ENCODE results near the gene TACC2. TPM values are rescaled to one million over a fixed set of nuclear protein-coding genes. Genes with fewer than 3 reads are reported as not detected.

TACC2 gene
- total RNA-seq, 1 donor from 2014 or later = not detected

DNA sequence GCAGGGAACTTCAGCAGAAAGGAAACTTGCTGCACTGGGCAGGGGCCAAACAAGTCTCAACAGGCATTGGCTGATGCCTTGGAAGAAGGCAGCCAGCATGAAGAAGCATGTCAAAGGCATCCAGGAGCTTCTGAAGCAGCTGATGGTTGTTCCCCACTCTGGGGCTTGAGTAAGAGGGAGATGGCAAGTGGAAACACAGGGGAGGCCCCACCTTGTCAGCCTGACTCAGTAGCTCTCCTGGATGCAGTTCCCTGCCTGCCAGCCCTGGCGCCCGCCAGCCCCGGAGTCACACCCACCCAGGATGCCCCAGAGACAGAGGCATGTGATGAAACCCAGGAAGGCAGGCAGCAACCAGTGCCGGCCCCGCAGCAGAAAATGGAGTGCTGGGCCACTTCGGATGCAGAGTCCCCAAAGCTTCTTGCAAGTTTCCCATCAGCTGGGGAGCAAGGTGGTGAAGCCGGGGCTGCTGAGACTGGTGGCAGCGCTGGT, 96.5 kb downstream of the TACC2 start:
- Mint-ChIP-seq H3K27me3 (no peaks in the 10 kb centered on the region), H3K4me3 (no peak overlapping the region), H3K9me3 (no peaks in the 10 kb centered on the region), H3K4me1 (no peaks in the 10 kb centered on the region), H3K27ac (no peak overlapping the region), H3K36me3 (ENCODE audit: low read depth) (no peaks in the 10 kb centered on the region)
- ATAC-seq (ENCODE audit: low read depth) = no peak
- ChIA-PET POLR2A (no interaction called here), CTCF (no interaction called here)
- no peak for DNase-seq
- intact Hi-C loops (cut with micrococcal nuclease) = no loop called here
- TF ChIP-seq, protein P1, sequence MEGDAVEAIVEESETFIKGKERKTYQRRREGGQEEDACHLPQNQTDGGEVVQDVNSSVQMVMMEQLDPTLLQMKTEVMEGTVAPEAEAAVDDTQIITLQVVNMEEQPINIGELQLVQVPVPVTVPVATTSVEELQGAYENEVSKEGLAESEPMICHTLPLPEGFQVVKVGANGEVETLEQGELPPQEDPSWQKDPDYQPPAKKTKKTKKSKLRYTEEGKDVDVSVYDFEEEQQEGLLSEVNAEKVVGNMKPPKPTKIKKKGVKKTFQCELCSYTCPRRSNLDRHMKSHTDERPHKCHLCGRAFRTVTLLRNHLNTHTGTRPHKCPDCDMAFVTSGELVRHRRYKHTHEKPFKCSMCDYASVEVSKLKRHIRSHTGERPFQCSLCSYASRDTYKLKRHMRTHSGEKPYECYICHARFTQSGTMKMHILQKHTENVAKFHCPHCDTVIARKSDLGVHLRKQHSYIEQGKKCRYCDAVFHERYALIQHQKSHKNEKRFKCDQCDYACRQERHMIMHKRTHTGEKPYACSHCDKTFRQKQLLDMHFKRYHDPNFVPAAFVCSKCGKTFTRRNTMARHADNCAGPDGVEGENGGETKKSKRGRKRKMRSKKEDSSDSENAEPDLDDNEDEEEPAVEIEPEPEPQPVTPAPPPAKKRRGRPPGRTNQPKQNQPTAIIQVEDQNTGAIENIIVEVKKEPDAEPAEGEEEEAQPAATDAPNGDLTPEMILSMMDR (IDR thresholded peaks at IDR 0.05) = no peak

DNA sequence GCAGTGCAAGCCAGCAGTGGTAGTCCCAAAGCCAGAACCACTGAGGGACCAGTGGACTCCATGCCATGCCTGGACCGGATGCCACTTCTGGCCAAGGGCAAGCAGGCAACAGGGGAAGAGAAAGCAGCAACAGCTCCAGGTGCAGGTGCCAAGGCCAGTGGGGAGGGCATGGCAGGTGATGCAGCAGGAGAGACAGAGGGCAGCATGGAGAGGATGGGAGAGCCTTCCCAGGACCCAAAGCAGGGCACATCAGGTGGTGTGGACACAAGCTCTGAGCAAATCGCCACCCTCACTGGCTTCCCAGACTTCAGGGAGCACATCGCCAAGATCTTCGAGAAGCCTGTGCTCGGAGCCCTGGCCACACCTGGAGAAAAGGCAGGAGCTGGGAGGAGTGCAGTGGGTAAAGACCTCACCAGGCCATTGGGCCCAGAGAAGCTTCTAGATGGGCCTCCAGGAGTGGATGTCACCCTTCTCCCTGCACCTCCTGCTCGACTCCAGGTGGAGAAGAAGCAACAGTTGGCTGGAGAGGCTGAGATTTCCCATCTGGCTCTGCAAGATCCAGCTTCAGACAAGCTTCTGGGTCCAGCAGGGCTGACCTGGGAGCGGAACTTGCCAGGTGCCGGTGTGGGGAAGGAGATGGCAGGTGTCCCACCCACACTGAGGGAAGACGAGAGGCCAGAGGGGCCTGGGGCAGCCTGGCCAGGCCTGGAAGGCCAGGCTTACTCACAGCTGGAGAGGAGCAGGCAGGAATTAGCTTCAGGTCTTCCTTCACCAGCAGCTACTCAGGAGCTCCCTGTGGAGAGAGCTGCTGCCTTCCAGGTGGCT, 97.7 kb downstream of the TACC2 start:
- ATAC-seq (ENCODE audit: low read depth) (no peak), DNase-seq (no peak)
- no peaks in the 10 kb centered on the region for H3K27me3 Mint-ChIP-seq
- ChIA-PET POLR2A (no interaction called here), CTCF (no interaction called here)
- TF ChIP-seq, protein P1 (IDR thresholded peaks at IDR 0.05) = no peak
- no peak overlapping the region for H3K4me3 Mint-ChIP-seq
- intact Hi-C loops (cut with micrococcal nuclease) = no loop called here
- H3K9me3 Mint-ChIP-seq = no peaks in the 10 kb centered on the region
- no peak overlapping the region for H3K27ac Mint-ChIP-seq
- no peaks in the 10 kb centered on the region for H3K4me1 Mint-ChIP-seq
- no peaks in the 10 kb centered on the region for H3K36me3 Mint-ChIP-seq (ENCODE audit: low read depth)

DNA sequence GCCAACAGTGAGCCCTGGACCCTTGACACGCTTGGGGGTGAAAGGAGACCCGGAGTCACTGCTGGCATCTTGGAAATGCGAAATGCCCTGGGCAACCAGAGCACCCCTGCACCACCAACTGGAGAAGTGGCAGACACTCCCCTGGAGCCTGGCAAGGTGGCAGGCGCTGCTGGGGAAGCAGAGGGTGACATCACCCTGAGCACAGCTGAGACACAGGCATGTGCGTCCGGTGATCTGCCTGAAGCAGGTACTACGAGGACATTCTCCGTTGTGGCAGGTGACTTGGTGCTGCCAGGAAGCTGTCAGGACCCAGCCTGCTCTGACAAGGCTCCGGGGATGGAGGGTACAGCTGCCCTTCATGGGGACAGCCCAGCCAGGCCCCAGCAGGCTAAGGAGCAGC, 98.5 kb downstream of the TACC2 start:
- H3K4me3 Mint-ChIP-seq = no peak overlapping the region
- TF ChIP-seq, protein P1 (IDR thresholded peaks at IDR 0.05) = no peak
- DNase-seq (no peak), ATAC-seq (ENCODE audit: low read depth) (no peak)
- intact Hi-C loops (cut with micrococcal nuclease) = no loop called here
- no peaks in the 10 kb centered on the region for H3K27me3 Mint-ChIP-seq
- H3K36me3 Mint-ChIP-seq (ENCODE audit: low read depth) = no peaks in the 10 kb centered on the region
- H3K27ac Mint-ChIP-seq = no peak overlapping the region
- POLR2A ChIA-PET = no interaction called here
- H3K9me3 Mint-ChIP-seq = no peaks in the 10 kb centered on the region
- no peaks in the 10 kb centered on the region for H3K4me1 Mint-ChIP-seq
- CTCF ChIA-PET = no interaction called here

DNA sequence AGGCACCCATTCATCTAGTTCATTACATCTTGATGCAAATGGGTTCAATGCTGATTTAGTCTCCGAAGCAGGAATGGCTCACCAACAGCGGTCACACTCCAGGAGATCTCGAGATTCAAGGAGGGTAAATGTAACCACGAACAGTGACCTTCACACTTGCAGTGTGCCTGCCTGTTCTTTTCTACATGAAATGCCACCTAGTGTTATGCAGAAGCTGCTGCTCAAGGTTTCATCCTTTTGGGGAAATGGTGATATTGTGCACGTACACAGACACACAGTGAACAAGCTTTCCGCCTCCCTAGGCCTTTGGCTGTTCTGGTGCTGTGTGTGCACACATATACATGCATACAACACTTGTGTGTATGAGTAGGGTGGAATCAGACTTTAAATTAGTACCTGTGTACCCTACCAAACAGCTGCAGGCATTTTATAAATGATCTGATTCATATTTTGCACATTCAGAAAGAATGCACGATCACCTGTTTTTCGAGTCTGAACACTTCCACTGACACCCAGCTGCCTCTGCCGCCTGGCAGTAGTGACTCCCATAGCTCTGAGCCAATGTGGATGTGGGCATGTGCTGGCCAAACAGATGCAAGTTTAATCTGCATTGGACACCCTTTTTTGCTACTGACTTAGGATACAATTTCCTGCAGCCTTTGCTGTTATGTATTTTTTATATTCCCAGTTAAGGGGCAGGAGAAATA, 100.5 kb downstream of the TACC2 start:
- H3K36me3 Mint-ChIP-seq (ENCODE audit: low read depth) = no peaks in the 10 kb centered on the region
- TF ChIP-seq, protein P1 (IDR thresholded peaks at IDR 0.05) = no peak
- no peak overlapping the region for H3K4me3 Mint-ChIP-seq
- no peak for ATAC-seq (ENCODE audit: low read depth)
- H3K27ac Mint-ChIP-seq = no peak overlapping the region
- no peaks in the 10 kb centered on the region for H3K27me3 Mint-ChIP-seq
- no peaks in the 10 kb centered on the region for H3K9me3 Mint-ChIP-seq
- intact Hi-C loops (cut with micrococcal nuclease) = no loop called here
- DNase-seq = no peak
- no peaks in the 10 kb centered on the region for H3K4me1 Mint-ChIP-seq
- CTCF ChIA-PET = no interaction called here
- POLR2A ChIA-PET = no interaction called here

DNA sequence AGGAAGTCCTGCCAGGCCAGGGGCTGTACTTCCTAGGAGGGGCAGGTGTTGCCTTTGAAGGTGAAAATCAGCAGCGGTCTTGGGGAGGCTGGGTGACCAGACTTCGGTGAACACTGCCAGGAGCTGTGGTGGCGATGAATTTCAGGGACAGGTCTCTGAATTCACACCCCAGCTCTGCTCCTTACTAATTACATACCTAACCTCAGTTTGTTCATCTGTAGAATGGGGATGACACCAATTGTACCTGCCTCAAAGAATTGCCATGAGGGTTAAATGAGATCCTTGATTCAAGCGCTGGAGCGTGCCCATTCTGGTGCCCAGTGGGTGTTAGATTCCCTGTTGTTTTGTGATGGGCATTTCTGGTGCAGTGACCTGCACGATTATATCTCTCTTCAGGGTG, 102.8 kb downstream of the TACC2 start:
- TF ChIP-seq, protein P1 (IDR thresholded peaks at IDR 0.05) = no peak
- CTCF ChIA-PET = no interaction called here
- DNase-seq = no peak
- Mint-ChIP-seq H3K4me3 (no peak overlapping the region), H3K36me3 (ENCODE audit: low read depth) (no peaks in the 10 kb centered on the region), H3K27me3 (no peaks in the 10 kb centered on the region), H3K27ac (no peak overlapping the region), H3K9me3 (no peaks in the 10 kb centered on the region), H3K4me1 (no peaks in the 10 kb centered on the region)
- ATAC-seq (ENCODE audit: low read depth) = no peak
- POLR2A ChIA-PET = no interaction called here
- intact Hi-C loops (cut with micrococcal nuclease) = no loop called here
